NCI-H524 (cell line): Measurements from ENCODE around the gene ANKRD55.
"Not testable (repeated sequence)": the region's sequence is repeated elsewhere in the genome, so short reads cannot be mapped to it uniquely, and the experiment has no call there.

Source experiments
- DNase-seq, 2 experiments: peaks; one replicate each; lab custom pipeline; 2025; lab: John Stamatoyannopoulos, UW

Gene ANKRD55

DNA sequence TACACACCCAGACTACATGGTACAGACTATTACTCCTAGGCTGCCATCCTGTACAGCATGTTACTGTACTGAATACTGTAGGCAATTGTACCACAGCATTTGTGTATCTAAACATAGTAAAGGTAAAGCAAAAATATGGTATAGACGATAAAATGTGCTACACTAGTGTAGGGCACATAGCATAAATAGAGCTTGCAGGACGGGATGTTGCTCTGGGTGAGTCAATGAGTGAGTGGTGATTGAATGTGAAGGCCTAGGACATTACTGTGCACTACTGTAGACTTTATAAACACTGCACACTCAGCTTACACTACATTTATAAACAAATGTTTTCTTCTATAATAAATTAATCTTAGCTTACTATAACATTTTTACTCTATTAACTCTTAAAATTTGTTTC, 25.6 kb downstream of the ANKRD55 start:
- no peak for DNase-seq

DNA sequence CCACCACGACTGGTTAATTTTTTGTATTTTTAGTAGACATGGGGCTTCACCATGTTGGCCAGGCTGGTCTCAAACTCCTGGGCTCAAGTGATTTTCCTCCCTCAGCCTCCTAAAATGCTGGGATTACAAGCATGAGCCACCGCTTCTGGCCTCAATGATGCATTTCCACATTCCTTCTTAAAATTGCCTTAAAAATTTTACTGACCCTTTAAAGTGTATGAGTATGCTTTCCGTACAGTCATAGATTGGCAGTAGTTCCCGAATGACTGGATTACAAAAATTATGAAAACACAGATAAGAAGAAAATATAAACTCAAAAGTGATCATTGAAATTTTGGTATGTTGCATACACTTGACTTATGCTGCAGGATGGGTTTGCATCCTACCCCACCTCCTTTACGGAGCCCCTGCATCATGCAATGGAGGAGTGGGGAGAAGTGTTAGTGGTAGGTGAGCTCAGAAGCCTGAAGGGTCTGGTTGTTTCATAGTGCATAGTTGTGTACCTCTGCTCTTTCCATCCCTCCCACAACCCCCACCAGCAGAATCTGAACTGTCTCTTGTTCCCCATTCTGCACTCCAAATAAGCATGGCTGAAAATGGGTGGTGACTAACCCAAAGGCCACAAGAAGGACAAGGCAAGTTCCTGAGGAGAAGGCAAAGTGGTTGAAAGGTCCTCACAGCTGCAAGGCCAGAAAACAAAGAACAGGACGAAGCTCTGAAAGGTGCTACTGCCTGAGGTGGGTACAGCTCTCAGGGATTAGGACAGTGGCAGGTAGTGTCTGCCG, 26.8 kb downstream of the ANKRD55 start:
- DNase-seq = no peak

DNA sequence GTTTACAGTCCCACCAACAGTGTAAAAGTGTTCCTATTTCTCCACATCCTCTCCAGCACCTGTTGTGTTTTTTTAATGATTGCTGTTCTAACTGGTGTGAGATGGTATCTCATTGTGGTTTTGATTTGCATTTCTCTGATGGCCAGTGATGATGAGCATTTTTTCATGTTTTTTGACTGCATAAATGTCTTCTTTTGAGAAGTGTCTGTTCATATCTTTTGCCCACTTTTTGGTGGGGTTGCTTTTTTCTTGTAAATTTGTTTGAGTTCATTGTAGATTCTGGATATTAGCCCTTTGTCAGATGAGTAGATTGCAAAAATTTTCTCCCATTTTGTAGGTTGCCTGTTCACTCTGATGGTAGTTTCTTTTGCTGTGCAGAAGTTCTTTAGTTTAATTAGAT, 29.2 kb downstream of the ANKRD55 start:
- not testable (repeated sequence) for DNase-seq

DNA sequence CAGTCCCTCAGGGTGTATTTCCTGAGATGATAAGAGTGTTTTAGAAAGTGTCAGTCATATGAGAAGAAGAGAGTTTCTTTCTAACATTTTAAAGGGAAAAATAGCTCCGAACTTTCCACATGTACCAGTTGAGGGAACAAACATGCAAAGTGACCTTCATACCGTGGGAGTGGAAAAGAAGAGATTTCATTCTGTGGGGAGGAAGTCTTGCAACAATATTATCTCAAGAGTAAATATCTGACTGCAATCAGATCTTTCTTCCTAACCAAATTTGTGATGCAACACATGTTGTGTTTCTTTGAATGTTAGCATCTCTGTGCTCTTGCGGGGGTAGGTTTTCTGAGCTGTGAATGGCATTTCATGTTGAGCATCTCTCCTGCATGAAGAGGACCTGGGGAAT, 30.6 kb downstream of the ANKRD55 start:
- DNase-seq = no peak

- peak in 1 of 2 experiments; percentile 27 for DNase-seq
Observed at GRCh38 chr5:56201762-56202261, 31.3 kb downstream of the ANKRD55 start.

GRCh38 chr5:56200971-56201666, 32.0 kb downstream of the ANKRD55 start:
- peak; percentile 48 to 77 for DNase-seq

DNA sequence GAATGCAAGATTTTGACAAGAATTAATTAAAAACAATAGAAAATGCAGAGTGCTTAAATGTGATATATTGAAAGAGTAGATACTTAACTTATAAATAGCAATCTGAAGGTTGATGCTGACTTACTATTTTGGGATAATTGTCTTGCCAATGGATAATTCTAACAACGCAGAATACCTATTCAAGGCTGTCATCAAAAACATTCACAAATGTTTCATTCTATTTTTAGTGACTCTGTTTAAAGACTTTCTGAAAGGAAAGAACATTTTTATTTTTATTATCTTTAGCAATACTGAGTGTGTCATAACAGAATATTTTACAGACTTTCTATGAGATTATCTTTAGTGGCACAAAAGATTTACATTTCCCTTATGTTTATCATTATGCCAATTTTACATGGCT, 38.1 kb downstream of the ANKRD55 start:
- DNase-seq = no peak

- no peak for DNase-seq
Observed at GRCh38 chr5:56192246-56192645, 40.9 kb downstream of the ANKRD55 start.

- DNase-seq = no peak
Observed at GRCh38 chr5:56191656-56192055, 41.5 kb downstream of the ANKRD55 start.

DNA sequence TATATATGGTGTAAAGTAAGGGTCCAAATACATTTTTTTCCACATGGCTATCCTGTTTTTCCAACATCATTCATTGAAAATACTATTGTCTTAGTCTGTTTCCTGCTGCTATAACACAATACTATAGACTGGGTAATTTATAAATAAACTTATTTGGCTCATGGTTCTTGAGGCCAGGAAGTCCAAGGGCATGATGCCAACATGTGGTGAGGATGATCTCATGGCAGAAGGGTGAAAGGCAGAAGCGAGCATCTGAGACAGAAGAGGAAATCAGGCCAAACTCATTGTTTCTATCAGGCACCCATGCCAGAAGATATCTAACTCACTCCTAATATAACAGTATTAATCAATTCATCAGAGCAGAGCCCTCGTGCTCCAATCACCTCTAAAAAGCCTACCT, 42.6 kb downstream of the ANKRD55 start:
- no peak for DNase-seq

DNA sequence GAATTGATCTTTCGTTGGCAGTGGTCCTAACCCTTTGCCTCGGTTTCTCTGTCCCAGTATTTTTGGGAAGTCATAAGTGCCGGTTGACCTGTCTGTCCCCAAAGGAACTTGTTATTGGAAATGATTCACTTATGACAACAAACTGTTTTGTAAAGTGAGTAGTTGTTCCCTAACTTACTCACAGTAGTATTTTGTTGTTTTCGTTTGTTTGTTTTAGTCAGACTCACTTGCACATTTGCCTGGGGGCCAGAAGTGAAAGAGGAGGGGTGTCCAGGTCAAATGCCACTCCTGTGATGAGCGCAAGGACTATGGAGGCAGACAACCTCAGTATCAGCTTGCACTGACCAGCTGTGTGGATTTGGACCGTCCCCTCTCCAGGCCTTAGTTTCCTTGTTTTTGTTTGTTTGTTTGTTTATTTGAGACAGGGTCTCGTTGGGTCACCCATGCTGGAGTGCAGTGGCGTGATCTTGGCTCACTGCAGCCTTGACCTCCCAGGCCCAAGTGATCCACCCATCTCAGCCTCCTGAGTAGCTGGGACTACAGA, 47.3 kb downstream of the ANKRD55 start:
- no peak for DNase-seq

GRCh38 chr5:56183506-56183905, 49.6 kb downstream of the ANKRD55 start:
- no peak for DNase-seq

- peak in 1 of 2 experiments; percentile 27 for DNase-seq
Observed at GRCh38 chr5:56179442-56179841, 53.7 kb downstream of the ANKRD55 start.

DNA sequence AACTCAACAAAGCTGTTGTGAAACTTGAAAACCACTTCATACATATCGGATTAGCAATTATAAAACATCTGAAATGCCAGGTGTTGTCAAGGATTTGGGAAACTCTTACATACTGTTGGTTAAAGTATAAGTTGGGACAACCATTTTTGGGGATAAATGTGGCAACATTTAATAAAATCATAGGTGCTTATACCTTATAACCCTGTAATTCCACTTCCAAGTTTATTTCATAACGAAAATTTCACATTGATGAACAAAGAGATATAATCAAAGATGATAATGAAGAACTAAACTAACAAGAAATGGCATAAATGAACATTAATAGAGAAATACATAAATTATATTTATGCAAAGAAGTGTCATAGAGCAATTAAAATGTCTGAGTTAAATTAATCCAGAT, 54.3 kb downstream of the ANKRD55 start:
- DNase-seq = peak in 1 of 2 experiments; percentile 69

DNA sequence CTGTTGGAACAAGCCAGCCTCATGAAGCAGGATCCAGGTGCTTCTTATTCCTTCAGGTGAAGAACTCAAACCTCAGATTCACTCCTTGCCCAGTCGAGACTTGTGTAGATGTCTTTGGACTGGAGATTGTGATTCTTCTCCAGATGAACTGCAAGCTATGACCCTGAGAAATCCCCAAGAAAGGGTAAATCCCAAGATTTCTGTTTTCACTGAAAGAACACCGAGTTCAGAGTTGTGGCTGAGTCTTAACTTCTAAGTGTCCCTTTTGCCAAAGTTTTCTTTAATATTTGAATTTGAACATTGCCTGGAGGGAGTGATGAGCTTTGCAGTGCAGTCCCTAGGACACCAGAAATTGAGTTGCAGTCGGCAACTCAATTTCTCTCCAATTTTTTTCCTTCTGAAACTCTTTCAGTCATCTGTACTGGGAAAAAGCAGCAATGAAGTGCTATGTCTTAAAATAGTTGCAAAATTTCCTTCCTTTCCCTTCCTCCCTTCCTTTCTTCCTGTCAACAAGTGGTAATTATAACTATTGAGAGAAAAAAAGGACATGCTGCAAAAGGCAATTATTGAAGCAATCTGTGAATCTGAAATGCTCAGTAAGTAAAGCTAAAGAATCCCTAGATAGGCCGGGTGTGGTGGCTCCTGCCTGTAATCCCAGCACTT, 56.1 kb downstream of the ANKRD55 start:
- DNase-seq = no peak

DNA sequence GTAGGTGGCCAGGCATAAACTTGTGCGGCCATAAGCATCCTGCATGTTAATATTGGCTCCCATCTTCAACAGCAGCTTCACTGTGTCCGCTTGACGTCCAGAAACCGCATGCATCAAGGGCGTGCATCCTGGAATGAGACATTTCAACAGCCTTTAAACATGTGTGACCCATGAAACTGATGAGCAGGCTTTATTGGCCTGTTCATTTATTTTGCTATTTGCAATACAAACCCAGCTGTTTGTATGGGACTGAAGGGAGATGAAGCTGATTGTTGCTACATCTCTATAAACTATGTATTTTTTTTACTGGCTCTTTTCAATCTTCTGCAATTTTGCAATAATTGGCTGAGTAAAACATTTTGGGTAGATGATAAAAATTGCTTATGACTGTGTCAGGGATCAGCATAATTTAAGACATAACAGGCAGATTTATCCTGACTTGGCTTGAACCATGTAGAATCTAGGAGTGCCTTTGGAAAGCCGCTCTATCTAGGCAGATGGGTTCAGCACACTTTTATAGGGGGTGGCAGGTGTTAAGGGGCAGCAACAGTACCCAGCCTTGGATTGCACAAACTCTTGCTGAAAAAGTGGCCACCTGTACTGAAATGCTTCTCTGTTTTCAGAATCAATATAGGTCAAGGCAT, 56.9 kb downstream of the ANKRD55 start:
- DNase-seq = peak; percentile 13 to 63

- no peak for DNase-seq
Observed at GRCh38 chr5:56175488-56175887, 57.6 kb downstream of the ANKRD55 start.

DNA sequence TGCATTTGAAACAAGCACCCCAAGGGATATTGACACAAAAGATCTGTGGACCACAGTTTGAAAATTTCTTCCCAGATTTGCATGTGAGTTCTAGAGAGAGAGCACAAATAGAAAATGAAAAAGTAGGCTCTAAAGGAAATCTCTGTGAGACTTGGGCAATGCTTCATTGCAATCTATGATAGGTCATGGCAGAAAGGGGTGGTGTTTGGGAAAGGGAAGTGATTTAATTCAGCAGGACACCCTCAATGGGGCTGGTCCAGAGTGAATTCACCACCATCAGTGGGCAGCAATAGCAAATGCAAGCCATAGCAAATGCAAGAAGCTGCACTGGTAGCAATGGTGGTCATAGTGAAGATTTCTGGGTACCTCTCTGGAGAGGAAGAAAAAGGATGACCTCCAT, 58.1 kb downstream of the ANKRD55 start:
- DNase-seq = no peak

DNA sequence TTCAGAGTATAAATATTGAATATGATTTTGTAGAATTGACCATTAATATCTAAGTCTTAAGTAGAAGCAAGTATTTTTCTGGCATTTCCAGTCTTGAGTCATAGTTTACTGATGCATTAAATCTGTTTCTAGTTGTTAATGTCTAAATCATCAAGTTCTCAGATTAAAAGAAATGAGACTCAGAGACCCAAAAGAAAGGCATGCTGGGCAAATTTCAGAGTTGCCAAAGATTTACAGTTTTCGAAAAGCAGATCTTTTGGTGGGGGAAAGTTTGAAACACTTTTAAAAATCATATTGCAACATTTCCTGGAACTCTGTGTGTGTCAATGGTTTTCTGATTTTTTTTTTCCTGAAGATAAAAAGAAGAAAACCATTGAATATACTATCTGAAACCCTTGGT, 60.9 kb downstream of the ANKRD55 start:
- DNase-seq = no peak

GRCh38 chr5:56170557-56170956, 62.6 kb downstream of the ANKRD55 start:
- DNase-seq = no peak

- DNase-seq = no peak
Observed at GRCh38 chr5:56169949-56170348, 63.2 kb downstream of the ANKRD55 start.

- DNase-seq = no peak
Observed at GRCh38 chr5:56169281-56169680, 63.8 kb downstream of the ANKRD55 start.
